ENCODE results near the gene LMBRD2. TPM values are rescaled to one million over a fixed set of nuclear protein-coding genes. Genes with fewer than 3 reads are reported as not detected.

Gene LMBRD2
- total and polyA plus RNA-seq, 2 of the 8 experiments (the other 6 are each of a cell fraction or from before 2014, with no cell fraction given): 1.1 to 4.1 TPM

DNA sequence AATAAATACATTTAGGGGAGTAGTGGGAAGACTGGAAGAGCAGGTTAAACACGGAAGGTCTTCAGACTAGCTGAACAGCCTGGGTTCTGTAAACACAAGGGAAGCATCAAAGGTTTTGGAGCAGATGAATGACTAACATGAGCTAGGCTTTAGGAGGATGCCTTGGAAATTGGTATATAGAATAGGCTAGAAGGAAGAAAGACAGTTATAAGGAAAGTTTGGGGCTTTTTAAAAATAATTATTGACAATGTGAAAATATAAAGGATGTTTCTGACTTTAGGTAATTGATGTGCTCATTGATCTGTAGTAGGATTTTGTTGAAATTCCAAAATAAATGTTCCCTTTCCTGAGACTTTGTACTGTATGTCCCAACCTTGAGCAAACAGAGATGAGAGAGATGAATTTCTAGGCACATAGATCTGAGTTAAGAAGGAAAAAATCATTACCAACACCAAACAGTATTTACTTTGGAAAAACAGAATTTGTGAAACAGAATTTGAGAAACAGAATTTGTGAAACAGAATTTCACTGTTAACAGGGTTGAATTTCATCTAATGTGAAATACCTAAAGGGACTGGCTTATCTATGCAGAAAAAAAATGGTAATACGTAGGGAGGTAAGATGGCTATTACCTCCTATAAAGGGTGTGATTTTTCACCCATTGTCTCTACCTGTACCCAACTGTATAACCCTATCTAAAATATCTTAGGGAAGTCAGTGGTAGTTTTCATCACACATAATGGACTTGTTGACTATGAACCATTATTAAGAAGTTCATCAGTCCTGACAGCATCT lies 29.1 kb upstream of the LMBRD2 start (continued):
- TF ChIP-seq RAD21 (IDR thresholded peaks at IDR 0.05 in 1 of 2, conservative IDR thresholded peaks at IDR 0.05 in 1 of 2; ENCODE audit: low read depth in 2 of 2, low read length in 2 of 2): no peak
- TF ChIP-seq GABPA (IDR thresholded peaks at IDR 0.05; ENCODE audit: borderline replicate concordance, insufficient read depth, low read length): no peak

Measured in H1 (cell line).